GM19455 (cell line): ENCODE measurements around the gene CARHSP1.
"Not testable (repeated sequence)": the region's sequence is repeated elsewhere in the genome, so short reads cannot be mapped to it uniquely, and the experiment has no call there.

ENCODE experiments used
- ATAC-seq: cut with Tn5 transposase; IDR thresholded peaks from one replicate; pipeline ENCODE4 v1.9.1; 2021; ENCODE audit not compliant: unreplicated experiment

The CARHSP1 gene

GRCh38 chr16:8893976-8894690 lies 25.3 kb upstream of the CARHSP1 start:
- ATAC-seq: no peak

- ATAC-seq: no peak
Measured at GRCh38 chr16:8893426-8893825, 24.6 kb upstream of the CARHSP1 start.

- peak; percentile 29 for ATAC-seq
Measured at GRCh38 chr16:8892101-8892575, 23.3 kb upstream of the CARHSP1 start.

- ATAC-seq: no peak
Measured at GRCh38 chr16:8890549-8890921, 21.7 kb upstream of the CARHSP1 start.

GRCh38 chr16:8889893-8890548 lies 21.2 kb upstream of the CARHSP1 start:
- ATAC-seq: no peak

GRCh38 chr16:8888951-8889892 lies 20.4 kb upstream of the CARHSP1 start:
- no peak for ATAC-seq

- ATAC-seq: no peak
Measured at GRCh38 chr16:8887952-8888560, 19.2 kb upstream of the CARHSP1 start.

- no peak for ATAC-seq
Measured at GRCh38 chr16:8887431-8887765, 18.6 kb upstream of the CARHSP1 start.

GRCh38 chr16:8886593-8887430 lies 18.0 kb upstream of the CARHSP1 start:
- no peak for ATAC-seq

- ATAC-seq: no peak
Measured at GRCh38 chr16:8885674-8886592, 17.1 kb upstream of the CARHSP1 start.

GRCh38 chr16:8882725-8883377 lies 14.0 kb upstream of the CARHSP1 start:
- no peak for ATAC-seq

GRCh38 chr16:8882041-8882617 lies 13.3 kb upstream of the CARHSP1 start, which contains the start of gene LITAFD:
Gene LITAFD (plus strand): TSS chr16:8882351. CDS start chr16:8884356, 2,005 bp downstream.
- no peak for ATAC-seq

GRCh38 chr16:8880839-8881510 lies 12.2 kb upstream of the CARHSP1 start:
- ATAC-seq: no peak

- no peak for ATAC-seq
Measured at GRCh38 chr16:8878523-8878911, 9.7 kb upstream of the CARHSP1 start.

GRCh38 chr16:8877894-8878522 lies 9.2 kb upstream of the CARHSP1 start:
- ATAC-seq: no peak

GRCh38 chr16:8875317-8875716 lies 6.5 kb upstream of the CARHSP1 start:
- ATAC-seq: not testable (repeated sequence)

GRCh38 chr16:8874388-8874787 lies 5.6 kb upstream of the CARHSP1 start:
- no peak for ATAC-seq
